ENCODE data around the gene FZD8. TPM values are rescaled to one million over a fixed set of nuclear protein-coding genes. Genes with fewer than 3 reads are reported as not detected.

FZD8 gene
- total RNA-seq, 1 experiment from 2014 or later, result 13.7 TPM

DNA sequence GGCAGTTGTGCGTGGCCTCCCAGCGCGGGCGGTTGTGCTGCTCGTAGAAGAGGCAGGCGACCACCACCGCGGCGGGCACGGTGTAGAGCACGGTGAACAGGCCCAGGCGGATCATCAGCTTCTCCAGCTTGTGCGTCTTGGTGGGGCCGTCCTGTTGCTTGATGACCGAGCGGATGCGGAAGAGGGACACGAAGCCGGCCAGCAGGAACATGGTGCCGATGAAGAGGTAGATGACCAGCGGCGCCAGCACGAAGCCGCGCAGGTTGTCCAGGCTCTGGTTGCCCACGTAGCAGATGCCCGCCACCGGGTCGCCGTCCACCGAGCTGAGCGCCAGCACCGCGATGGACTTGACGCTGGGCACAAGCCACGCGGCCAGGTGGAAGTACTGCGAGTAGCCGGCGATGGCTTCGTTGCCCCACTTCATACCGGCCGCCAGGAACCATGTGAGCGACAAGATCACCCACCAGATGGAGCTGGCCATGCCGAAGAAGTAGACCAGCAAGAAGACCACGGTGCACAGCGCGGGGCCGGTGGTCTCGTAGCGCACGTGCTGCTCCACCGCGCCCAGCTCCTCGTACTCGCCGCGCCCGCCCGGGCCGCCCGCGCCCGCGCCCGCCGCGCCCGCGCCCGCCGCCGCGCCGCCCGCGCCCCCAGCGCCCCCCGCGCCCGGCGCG, 2.2 kb downstream of the FZD8 start (continued):
- TF ChIP-seq, protein P1, sequence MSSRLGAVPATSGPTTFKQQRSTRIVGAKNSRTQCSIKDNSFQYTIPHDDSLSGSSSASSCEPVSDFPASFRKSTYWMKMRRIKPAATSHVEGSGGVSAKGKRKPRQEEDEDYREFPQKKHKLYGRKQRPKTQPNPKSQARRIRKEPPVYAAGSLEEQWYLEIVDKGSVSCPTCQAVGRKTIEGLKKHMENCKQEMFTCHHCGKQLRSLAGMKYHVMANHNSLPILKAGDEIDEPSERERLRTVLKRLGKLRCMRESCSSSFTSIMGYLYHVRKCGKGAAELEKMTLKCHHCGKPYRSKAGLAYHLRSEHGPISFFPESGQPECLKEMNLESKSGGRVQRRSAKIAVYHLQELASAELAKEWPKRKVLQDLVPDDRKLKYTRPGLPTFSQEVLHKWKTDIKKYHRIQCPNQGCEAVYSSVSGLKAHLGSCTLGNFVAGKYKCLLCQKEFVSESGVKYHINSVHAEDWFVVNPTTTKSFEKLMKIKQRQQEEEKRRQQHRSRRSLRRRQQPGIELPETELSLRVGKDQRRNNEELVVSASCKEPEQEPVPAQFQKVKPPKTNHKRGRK (CRISPR knock-in tag; IDR thresholded peaks at IDR 0.05; ENCODE audit: borderline replicate concordance), result no peak
- TF ChIP-seq ZNF671 (CRISPR knock-in tag; IDR thresholded peaks at IDR 0.05), result no peak
- TF ChIP-seq, protein P2, sequence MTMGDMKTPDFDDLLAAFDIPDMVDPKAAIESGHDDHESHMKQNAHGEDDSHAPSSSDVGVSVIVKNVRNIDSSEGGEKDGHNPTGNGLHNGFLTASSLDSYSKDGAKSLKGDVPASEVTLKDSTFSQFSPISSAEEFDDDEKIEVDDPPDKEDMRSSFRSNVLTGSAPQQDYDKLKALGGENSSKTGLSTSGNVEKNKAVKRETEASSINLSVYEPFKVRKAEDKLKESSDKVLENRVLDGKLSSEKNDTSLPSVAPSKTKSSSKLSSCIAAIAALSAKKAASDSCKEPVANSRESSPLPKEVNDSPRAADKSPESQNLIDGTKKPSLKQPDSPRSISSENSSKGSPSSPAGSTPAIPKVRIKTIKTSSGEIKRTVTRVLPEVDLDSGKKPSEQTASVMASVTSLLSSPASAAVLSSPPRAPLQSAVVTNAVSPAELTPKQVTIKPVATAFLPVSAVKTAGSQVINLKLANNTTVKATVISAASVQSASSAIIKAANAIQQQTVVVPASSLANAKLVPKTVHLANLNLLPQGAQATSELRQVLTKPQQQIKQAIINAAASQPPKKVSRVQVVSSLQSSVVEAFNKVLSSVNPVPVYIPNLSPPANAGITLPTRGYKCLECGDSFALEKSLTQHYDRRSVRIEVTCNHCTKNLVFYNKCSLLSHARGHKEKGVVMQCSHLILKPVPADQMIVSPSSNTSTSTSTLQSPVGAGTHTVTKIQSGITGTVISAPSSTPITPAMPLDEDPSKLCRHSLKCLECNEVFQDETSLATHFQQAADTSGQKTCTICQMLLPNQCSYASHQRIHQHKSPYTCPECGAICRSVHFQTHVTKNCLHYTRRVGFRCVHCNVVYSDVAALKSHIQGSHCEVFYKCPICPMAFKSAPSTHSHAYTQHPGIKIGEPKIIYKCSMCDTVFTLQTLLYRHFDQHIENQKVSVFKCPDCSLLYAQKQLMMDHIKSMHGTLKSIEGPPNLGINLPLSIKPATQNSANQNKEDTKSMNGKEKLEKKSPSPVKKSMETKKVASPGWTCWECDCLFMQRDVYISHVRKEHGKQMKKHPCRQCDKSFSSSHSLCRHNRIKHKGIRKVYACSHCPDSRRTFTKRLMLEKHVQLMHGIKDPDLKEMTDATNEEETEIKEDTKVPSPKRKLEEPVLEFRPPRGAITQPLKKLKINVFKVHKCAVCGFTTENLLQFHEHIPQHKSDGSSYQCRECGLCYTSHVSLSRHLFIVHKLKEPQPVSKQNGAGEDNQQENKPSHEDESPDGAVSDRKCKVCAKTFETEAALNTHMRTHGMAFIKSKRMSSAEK (CRISPR knock-in tag; IDR thresholded peaks at IDR 0.05; ENCODE audit: borderline replicate concordance), result no peak
- TF ChIP-seq ZNF232 (CRISPR knock-in tag; IDR thresholded peaks at IDR 0.05), result peak; percentile 93
- peak; percentile 97 for TF ChIP-seq MAX (CRISPR knock-in tag; IDR thresholded peaks at IDR 0.05)
- peak; percentile 90 for TF ChIP-seq FOXP4 (CRISPR knock-in tag; IDR thresholded peaks at IDR 0.05)
- TF ChIP-seq NR2C2 (CRISPR knock-in tag; IDR thresholded peaks at IDR 0.05), result 0 out of 2 replicates have a peak, but pooled peaks have one; percentile 11
- peak; percentile 35 for TF ChIP-seq USF2 (CRISPR knock-in tag; IDR thresholded peaks at IDR 0.05)
- no peak for TF ChIP-seq OVOL2 (CRISPR knock-in tag; IDR thresholded peaks at IDR 0.05; ENCODE audit: borderline replicate concordance)
- no peak for TF ChIP-seq ZNF138 (CRISPR knock-in tag; conservative IDR thresholded peaks at IDR 0.05)
- TF ChIP-seq, protein P3, sequence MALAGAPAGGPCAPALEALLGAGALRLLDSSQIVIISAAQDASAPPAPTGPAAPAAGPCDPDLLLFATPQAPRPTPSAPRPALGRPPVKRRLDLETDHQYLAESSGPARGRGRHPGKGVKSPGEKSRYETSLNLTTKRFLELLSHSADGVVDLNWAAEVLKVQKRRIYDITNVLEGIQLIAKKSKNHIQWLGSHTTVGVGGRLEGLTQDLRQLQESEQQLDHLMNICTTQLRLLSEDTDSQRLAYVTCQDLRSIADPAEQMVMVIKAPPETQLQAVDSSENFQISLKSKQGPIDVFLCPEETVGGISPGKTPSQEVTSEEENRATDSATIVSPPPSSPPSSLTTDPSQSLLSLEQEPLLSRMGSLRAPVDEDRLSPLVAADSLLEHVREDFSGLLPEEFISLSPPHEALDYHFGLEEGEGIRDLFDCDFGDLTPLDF (CRISPR knock-in tag; IDR thresholded peaks at IDR 0.05), result no peak
- peak; percentile 92 for TF ChIP-seq NFE2L1 (CRISPR knock-in tag; IDR thresholded peaks at IDR 0.05)
- TF ChIP-seq, protein P4, sequence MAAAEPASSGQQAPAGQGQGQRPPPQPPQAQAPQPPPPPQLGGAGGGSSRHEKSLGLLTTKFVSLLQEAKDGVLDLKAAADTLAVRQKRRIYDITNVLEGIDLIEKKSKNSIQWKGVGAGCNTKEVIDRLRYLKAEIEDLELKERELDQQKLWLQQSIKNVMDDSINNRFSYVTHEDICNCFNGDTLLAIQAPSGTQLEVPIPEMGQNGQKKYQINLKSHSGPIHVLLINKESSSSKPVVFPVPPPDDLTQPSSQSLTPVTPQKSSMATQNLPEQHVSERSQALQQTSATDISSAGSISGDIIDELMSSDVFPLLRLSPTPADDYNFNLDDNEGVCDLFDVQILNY (CRISPR knock-in tag; IDR thresholded peaks at IDR 0.05), result peak; percentile 69
- TF ChIP-seq, protein P5, sequence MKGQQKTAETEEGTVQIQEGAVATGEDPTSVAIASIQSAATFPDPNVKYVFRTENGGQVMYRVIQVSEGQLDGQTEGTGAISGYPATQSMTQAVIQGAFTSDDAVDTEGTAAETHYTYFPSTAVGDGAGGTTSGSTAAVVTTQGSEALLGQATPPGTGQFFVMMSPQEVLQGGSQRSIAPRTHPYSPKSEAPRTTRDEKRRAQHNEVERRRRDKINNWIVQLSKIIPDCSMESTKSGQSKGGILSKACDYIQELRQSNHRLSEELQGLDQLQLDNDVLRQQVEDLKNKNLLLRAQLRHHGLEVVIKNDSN (CRISPR knock-in tag; IDR thresholded peaks at IDR 0.05), result peak; percentile 62; the same call in 1 of the 2 replicates
- peak; percentile 62; the same call in 1 of the 2 replicates for TF ChIP-seq KAT7 (CRISPR knock-in tag; IDR thresholded peaks at IDR 0.05; ENCODE audit: borderline replicate concordance)
- TF ChIP-seq ZNF423 (CRISPR knock-in tag; IDR thresholded peaks at IDR 0.05), result no peak
- no peak for TF ChIP-seq AFF4 (CRISPR knock-in tag; IDR thresholded peaks at IDR 0.05; ENCODE audit: borderline replicate concordance)
- peak; percentile 17 for TF ChIP-seq TEAD4 (CRISPR knock-in tag; IDR thresholded peaks at IDR 0.05)
- peak; percentile 55; the same call in 1 of the 2 replicates for TF ChIP-seq ZBTB21 (CRISPR knock-in tag; IDR thresholded peaks at IDR 0.05; ENCODE audit: borderline replicate concordance)

Measured in WTC11 (cell line).